Right hindlimb (tissue), 1 donor: ENCODE results near the gene RPS6KA5.
"Not testable (repeated sequence)": the region's sequence is repeated elsewhere in the genome, so short reads cannot be mapped to it uniquely, and the experiment has no call there.

Experiments
- DNase-seq: peaks from one replicate; pipeline ENCODE4 v3.0.0-alpha.2; 2018

The RPS6KA5 gene

DNA sequence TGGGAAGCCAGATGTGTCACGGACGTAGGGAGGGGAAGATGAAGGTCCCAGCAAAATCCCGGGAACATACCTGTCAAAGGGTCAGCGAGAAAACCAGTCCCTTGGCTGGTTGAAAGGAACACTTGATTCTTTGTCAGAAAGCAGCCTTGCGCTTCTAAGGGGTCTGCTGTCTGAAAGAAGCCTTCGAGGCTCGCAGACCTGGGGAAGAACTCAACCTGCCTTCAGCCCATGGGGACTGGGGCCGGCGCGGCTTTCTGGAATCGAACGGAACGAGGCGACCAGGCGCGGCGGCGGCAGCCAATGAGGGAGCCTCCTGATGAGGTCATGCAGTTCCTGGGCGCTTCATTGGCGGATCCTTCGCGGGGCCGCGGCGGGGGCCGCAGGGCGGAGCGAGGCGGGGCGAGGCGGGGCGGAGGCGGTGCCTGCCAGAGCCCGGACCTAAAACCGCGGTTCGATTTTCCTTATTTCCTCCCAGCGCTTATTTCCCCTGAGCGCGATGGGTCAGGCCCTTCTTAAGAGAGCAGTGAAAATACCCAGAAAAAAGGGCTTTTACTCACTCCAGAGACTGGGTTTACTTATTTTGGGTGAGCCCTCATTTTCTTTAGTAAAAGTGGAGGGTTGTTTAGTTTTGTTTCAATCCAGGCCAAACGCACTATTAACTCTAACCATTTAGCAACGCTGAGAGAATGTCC lies 232.4 kb downstream of the RPS6KA5 start:
- DNase-seq = peak; percentile 96

DNA sequence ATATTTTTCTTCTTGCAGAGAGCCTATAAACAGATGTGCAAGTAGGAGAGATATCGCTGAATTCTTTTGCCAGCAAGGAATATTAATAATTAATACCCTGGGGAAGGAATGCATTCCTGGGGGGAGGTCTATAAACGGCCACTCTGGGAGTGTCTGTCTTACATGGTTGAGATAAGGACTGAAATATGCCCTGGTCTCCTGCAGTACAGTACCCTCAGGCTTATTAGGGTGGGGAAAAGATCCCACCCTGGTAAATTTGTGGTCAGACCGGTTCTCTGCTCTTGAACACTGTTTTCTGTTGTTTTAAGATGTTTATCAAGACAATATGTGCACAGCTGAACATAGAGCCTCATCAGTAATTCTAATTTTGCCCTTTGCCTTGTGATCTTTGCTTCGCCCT lies 236.9 kb downstream of the RPS6KA5 start:
- DNase-seq = not testable (repeated sequence)

GRCh38 chr14:90820958-90821357 lies 239.5 kb downstream of the RPS6KA5 start:
- no peak for DNase-seq

GRCh38 chr14:90819734-90820393 lies 240.6 kb downstream of the RPS6KA5 start:
- DNase-seq = no peak

- DNase-seq = no peak
Measured at GRCh38 chr14:90818715-90819114, 241.7 kb downstream of the RPS6KA5 start.

DNA sequence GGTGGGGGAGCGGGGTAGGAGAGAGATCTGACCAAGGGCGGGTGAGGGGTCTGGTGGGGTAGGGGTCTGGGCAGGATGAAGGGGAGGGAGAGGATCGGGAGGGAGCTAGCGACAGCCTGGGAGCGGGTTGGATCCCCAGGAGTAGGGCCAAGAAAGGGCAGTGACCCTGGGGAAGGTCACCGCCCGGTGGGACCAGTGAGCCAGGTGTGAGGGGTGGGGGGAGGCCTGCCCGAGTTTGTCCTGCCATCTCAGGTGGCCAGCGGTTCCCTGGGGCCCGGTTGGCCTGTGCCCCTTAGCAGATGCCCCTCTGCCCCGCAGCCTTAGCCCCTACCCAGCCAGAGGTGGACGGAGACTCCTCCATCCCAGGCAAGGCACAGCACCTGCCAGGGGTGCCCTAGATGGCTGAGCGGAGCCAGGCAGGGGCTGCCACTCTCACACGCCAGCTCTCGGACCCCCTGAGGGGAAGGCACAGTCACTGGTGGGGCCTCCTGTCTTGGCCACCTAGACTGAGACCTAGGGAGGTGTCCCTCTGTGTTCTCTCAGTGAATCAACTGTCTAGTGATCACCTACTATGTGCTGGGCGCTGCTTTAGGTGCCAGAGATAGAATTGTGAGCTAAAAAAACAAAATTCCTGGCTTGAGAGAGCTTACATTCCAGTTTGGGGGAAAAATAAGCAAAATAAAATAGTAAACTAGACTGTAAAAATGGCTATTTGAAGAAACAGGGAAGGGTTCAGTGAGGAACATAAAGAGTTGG lies 243.6 kb downstream of the RPS6KA5 start:
- no peak for DNase-seq

DNA sequence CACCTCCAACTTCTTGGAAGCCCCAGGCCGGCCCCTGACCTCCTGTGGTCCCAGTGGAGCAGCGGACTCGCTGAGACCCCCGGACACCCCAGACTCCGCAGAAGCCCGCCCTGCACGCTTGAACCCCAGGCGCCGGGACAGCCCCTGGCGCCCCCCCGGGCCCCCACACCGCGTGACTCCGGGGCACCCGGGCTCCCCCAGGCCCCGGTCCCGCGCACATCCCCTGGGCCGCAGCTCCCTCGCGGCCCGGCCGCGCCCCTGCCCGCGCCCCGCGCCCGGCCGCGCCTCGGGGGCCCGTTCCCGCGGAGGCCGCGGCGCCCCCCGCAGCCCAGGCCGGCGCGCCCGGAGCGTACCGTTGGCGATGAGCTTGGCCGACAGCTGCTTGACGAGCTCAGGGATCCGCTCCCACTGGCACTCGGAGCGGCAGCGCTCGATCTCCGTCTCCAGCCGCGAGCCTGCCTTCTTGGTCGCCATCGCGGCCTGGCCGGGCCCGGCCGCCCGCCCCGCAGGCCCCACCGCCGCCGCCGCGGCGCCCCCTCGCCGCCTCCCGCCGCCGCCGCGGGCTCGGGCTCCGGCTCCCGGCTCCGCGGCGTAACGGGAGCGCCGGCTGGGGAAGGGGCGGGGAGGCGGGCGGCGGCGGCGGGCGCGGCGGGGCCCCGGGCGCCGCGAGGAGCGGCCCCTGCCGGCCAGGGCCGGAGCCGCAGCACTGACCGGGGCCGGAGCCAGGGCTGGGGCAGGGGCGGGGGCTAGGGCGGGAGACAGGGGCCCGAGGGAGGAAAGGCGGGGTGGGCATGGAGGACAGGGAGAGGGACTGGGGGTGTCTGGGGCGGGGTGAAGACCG lies 244.4 kb downstream of the RPS6KA5 start, which contains the start of gene TTC7B:
TTC7B (minus strand) TSS at position 609 of the 841 bp plus-strand sequence; CDS start at position 474, 135 bp downstream.
- DNase-seq = peak; percentile 67

DNA sequence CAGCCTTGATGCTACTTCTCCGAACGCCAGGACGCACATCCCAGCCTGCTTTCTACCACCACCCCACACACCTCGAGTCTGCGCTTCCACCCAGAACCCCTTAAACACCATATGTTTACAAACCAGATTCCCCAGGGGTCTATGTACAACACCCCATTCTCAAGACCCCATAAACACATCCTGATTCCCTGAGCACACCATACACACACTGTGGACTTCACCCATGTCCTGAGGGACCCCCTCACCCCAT lies 244.9 kb downstream of the RPS6KA5 start:
- DNase-seq = no peak

DNA sequence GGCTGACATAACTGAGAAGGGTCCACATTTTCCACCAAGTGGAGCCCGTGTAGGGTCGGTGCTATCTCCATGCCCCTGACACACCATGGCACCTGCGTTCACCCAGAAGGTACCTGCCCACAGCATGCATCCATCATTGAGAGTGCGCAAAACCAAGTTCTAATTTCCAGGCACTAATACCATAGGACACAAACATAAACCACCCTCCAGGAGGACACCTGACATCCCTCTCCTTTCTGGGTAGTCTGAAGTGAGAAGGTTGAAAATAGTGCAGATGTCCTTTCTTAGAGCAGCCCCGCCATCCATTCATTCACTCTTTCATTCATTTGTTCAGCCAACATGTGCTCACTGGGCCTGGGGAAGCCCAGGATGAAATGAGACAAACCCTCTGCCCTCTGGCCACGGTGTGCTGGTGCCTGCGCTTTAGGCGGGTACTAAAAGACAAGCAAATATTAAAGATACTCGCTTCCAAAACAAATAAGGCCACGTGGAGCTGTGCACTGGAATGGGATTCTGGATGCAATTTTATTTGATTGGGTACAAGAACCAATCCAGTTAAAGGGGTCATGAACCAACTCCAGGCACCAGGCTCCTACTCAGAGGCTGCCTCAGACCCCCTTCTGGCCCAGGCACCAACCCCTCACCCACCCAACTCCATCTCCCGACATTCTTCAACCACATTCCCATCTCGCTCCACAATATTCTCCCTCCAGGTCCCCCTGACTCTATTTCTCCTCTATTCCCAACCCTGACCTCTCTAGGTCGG lies 245.5 kb downstream of the RPS6KA5 start:
- DNase-seq = no peak

- no peak for DNase-seq
Measured at GRCh38 chr14:90813442-90813841, 247.0 kb downstream of the RPS6KA5 start.

DNA sequence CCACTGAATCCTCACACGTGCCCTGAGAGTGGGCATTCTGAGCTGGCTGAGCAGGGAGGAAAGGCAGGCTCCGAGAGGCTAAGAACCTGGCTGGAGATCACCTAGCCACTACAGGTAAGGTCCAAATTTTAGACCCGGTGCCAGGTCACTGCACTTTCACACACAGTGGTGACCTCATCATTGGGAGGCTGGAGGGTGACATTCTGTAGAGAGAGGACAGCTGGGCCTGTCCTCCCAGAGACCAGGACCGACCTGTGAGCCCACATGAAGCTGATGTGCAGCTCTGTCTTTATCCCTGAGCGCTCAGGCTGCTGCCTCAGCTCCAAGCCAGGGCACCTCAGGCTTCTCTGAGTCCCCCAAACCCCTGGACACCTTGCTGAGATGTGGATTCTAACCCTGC lies 248.3 kb downstream of the RPS6KA5 start:
- no peak for DNase-seq

DNA sequence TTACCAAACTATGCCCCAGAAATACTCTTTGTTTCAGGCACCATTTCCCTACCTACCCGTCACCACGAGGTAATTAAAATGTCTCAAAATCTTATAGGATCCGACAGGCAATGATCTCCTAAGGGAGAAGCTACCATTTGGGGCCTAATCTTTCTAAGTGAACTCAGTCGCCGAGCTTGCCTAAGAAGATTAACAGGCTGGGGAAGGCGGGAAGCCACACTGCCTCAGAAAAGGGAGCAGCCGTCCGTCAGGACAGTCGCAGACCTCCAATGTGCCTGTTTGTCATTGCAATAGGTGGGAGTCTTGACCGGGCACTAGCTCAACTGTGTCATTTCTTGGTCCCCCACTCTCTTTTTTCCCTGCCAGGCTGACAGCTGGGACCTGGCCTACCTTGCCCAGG lies 248.8 kb downstream of the RPS6KA5 start:
- DNase-seq = no peak

DNA sequence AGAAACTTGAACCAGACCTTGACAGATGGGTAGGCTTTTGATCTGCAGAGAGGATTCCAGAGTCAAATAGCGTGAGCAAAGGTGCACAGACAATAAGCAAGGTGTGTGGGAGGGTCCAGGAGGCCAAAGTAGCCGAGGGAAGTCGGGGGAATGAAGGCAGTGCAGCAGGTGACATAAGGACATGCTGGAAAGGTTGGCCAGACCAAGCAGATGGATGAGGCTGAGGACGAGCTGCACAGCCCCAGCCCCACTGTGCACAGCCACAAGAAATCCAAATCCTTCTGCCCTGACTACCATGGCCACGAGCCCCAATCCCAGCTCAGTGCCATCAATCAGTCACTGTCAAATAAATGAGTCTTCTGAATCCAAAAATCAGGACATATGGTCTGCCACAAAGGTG lies 249.6 kb downstream of the RPS6KA5 start:
- no peak for DNase-seq

GRCh38 chr14:90809530-90810312 lies 250.7 kb downstream of the RPS6KA5 start:
- DNase-seq = no peak

DNA sequence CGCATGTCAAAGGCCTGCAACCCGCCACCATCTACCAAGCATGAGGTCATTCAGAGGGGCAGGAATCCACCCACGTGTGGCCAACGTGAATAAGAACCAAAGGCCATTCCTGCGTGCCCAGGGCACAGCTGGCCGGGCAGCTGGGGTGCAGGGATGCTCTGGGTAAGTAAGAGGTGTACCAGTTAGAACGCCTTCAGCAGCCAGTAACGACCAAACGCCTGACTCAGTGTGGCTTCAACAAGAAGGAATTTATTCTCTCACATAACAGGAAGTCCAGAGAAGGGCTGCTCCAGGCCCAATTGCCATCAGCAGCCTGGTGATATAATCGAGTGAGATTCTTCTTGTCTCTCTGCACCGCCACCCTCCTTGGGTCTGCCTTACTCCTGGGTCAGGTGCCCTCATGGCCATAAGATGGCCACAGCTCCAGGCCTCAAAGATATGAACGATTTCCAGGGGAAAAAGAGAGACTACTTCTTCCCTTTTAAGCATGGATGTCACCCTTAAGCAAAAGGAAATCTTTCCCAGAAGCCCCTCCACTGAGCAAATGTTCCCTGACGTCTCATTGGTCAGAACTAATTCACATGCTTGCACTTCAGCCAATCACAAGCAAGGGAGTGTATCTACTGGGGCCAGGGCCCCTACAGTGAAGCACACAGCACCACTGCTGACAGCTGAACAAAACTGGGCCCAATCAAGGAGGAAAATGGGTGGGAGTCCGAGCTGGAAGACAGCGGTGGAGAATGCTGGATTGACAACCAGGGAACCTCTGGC lies 251.5 kb downstream of the RPS6KA5 start:
- no peak for DNase-seq

- no peak for DNase-seq
Measured at GRCh38 chr14:90807060-90807459, 253.4 kb downstream of the RPS6KA5 start.

DNA sequence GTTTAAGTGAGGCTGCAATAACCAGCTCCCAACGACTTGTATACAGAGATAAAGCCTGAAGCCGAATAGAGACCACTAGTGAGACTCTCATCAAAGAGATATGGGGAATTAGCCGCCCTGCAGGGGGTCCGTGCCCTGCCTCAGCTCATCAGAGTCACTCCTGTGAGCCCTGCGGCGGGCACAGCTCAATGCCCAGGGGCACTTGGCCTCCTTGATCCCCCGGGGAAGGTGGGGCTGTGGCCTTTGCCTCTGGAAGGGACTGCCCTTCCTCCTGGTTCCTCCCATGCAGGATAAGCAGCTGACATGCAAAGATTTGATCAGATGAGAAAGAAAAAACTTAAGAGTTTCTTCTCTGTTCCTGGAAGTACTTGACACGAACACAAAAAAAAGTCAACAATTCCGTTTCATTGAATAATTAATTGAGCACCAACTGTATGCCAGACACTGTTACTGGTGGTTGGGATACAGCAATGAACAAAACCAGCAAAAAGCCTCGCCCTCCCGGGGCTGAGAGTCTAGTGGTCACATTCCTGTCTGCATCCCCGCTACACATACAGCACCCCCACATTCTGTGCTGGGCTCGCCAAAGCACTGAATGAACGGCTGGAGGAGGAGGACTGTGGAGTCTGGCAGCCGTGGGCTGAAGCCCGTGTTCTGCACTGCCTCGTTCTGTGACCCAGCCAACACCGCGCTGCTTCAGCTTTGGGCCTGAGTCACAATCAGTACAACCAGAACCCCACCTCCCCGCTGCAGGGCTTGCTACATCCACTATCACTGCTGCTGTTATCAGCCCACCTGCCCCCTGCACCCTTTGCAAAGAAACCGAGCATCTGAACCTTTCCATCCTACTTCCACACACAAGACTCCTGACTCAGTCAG lies 254.5 kb downstream of the RPS6KA5 start:
- no peak for DNase-seq

- DNase-seq = no peak
Measured at GRCh38 chr14:90805084-90805391, 255.4 kb downstream of the RPS6KA5 start.

- DNase-seq = no peak
Measured at GRCh38 chr14:90804292-90805083, 256.0 kb downstream of the RPS6KA5 start.
